Right ventricle myocardium inferior (tissue), 1 donor: ENCODE results near the gene ARID3C. TPM values are rescaled to one million over a fixed set of nuclear protein-coding genes. Genes with fewer than 3 reads are reported as not detected.
A peak's percentile ranks its signal among the peaks of the same experiment; 100 is the strongest.
"Not testable (repeated sequence)": the region's sequence is repeated elsewhere in the genome, so short reads cannot be mapped to it uniquely, and the experiment has no call there.

Experiments used
- ATAC-seq: fragments of 200-7000 bp; cut with Tn5 transposase; one replicate; pipeline ENCODE4 v1.9.1; 2020; ENCODE audit warnings: mild to moderate bottlenecking, moderate library complexity
- DNase-seq: peaks from one replicate; pipeline ENCODE4 v3.0.0; 2021; ENCODE audit errors: missing footprints
- intact Hi-C: fragments of 100-400 bp; cut with DNase I; formaldehyde crosslinking; loops from one replicate; pipeline ENCODE4 v1.11.0; 2022
- total RNA-seq: library from RNA; stranded (reverse); fragmentation: NEBNext Ultra II Directional; extraction: Animal tissue kit (Norgen Biotek cat#: 25700); gene quantifications from one replicate; pipeline ENCODE4 v1.2.1, GENCODE V29; 2021
- donor health status: DM: no; HTN: yes; CAD: no; lungs with severe emphysema.

The ARID3C gene
- total RNA-seq, 1 donor from 2014 or later: not detected

DNA sequence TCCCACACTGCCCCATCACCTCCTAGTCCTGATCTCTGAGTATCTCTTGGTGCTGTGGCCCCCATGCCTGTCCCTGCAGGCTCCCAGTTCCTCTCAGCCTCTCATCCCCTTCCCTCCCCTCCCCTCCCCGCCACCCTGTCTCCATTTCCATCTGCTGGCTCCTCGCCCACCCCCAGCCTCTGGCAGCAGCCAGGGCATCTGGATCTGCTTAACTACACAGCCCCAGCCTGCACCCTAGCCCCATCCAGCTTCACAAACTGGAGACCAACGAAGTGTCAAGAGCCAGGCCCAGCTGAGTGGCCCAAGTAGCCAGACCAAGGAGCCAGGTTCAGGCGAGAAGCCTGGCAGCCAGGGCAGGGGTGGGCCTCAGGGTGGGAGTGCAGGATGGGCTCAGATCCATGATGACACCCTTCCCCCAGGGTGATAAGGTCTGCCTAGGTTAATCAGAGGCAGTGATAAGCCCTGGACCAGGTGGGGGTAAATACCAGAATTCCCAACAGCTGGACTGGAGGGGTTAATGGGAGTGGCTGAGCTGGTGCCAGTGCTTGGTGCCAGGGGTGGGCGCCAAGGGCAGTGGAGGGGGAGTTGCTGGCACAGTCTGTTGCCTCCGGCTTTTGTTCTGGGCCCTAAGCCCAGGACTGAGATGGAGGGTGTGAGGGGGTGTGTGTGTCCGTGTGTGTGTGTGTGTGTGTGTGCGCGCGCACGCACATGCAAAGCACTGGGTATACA, 25.6 kb upstream of the ARID3C start:
- intact Hi-C loops: no loop called here
- ATAC-seq (peak; percentile 65), DNase-seq (peak; percentile 86)

- intact Hi-C loops: no loop called here
- DNase-seq (no peak), ATAC-seq (no peak)
Measured at GRCh38 chr9:34653151-34654072, 24.5 kb upstream of the ARID3C start.

- intact Hi-C loops: no loop called here
- no peak for ATAC-seq
Measured at GRCh38 chr9:34652602-34653000, 23.7 kb upstream of the ARID3C start.

GRCh38 chr9:34651876-34652601, 23.2 kb upstream of the ARID3C start, which contains the start of gene IL11RA:
Gene IL11RA (plus strand): TSS chr9:34652185. CDS start chr9:34655218, 3,033 bp downstream.
- ATAC-seq: peak; percentile 87
- intact Hi-C loops: no loop called here
- peak; percentile 93 for DNase-seq

More at GRCh38 chr9:34652602-34653000, 23.7 kb upstream of the ARID3C start:
- no peak for DNase-seq

DNA sequence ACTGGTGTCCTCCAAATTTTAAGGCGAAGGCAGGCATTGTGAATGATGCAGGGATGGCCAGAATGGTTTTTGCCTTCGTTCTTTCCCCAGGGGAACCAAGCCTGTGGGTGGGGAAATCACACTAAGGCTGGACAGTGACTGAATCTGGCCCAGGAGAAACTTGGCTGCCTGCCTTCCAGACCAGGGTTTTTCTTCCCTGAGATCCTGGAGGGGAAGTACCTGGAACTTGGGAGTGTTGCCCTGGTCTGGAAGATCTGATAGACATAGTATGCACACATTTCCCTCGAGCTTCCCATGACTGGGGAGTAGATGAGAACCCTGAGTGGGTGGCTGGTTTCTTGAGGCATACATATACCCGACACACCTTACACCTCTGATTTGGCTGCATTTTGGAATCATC, 22.5 kb upstream of the ARID3C start:
- DNase-seq: no peak
- ATAC-seq: no peak
- intact Hi-C loops: no loop called here

DNA sequence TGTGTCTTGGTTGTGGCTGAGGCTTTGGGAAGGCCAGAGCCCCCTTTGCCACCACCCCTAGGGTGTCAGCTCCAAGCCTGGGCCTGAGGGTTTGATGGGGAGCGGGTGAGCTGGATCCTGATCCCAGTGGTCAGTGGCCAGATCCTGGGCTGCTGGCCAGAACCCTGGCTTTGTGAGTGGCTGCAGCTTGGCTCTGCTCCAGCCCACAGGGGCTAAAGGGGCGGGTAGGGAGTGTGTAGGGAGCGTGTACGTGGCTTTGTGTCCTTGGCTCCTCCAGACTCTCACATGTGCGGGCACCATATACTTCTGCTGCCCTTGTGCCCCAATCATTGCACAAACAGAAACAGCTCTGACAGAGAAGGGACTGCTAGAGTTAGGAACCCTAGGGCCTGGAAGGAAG, 21.9 kb upstream of the ARID3C start:
- intact Hi-C loops: no loop called here
- DNase-seq (no peak), ATAC-seq (no peak)

DNA sequence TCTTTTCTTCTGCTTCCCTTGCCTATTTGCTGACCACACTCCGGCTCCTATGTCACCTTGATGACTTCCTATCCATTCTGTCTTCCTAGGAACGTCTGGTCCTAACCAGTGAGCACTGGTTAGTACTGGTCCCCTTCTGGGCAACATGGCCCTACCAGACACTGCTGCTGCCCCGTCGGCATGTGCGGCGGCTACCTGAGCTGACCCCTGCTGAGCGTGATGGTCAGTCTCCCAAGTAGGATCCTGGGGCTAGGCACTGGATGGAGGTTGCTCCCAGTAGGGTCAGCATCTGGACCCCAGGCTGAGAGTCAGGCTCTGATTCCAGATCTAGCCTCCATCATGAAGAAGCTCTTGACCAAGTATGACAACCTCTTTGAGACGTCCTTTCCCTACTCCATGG, 19.8 kb upstream of the ARID3C start:
- intact Hi-C loops: no loop called here
- no peak for DNase-seq

GRCh38 chr9:34647651-34648050, 18.8 kb upstream of the ARID3C start:
- no peak for DNase-seq
- ATAC-seq: no peak
- intact Hi-C loops: no loop called here

More for the DNA sequence above, 19.8 kb upstream of the ARID3C start:
- ATAC-seq: no peak

DNA sequence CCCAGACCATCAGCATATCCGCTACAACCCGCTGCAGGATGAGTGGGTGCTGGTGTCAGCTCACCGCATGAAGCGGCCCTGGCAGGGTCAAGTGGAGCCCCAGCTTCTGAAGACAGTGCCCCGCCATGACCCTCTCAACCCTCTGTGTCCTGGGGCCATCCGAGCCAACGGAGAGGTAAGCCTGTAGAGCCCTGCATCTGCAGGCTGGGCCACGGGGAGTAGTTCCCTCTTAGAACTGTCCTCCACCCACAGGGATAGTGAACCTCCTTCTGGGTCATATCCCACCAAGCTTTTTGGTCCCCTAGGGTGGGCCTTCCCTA, 18.2 kb upstream of the ARID3C start:
- ATAC-seq (peak; percentile 2), DNase-seq (no peak)
- intact Hi-C loops: no loop called here

DNA sequence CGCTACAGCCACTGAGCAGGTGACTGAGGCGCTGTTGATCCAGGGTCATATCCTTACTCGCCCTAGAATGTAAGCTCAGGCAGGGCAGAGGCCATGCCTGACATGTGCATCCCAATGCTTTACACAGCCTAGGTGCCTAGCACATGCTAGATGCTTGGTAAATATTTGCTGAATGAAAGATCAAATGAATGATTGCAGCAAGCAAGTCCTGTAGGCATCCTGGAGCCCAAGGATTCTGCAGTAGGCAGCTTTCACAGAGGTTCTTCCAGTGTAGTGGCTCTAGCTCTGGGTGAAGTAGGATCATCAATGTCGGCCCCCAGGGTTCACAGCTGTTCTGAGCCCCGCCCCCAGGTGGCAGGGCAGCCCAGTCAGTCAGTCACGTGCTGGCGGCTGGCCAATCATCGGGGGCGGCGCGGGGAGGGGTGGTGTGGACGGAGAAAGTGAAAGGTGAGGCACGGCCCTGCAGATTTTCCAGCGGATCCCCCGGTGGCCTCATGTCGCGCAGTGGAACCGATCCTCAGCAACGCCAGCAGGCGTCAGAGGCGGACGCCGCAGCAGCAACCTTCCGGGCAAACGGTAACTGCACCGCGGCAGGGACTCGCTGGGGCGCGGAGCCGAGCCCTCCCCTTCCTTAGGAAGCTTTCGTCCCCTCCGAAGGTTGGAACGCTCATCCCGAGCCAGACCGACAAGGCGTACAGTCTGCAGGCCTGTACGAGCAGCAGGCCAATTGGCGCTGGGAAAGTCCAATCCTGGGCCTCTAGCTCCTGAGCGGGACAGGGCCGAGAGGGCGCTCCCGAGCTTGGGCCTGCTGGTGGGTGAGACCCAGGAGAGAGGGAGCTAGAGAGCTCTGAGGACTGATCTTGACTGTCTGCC, 17.6 kb upstream of the ARID3C start, which contains the start of gene GALT:
Gene GALT (plus strand): TSS at position 465 of the 873 bp plus-strand sequence. CDS start 30 bp downstream, at position 495.
- peak; percentile 85 for ATAC-seq
- intact Hi-C loops: no loop called here
- DNase-seq: peak; percentile 99

GRCh38 chr9:34644766-34645314, 16.0 kb upstream of the ARID3C start:
- DNase-seq (no peak), ATAC-seq (no peak)
- intact Hi-C loops: no loop called here

DNA sequence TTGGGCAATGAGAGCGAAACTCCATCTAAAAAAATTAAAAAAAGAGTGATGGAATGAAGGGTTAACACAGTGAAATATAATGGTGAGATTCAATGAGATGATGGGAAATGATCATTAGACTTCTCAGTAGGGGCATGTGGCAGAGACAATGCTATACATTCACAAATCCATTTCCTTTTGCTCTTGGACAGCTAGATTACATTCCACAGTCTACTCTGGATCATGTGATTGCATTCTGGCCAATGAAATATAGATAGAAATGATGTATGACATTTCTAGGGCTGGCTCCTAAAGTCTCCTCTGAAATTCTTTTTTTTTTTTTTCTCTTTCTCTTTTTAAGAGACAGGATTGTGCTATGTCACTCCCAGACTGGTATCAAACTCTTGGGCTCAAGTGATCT, 13.8 kb upstream of the ARID3C start:
- DNase-seq (no peak), ATAC-seq (no peak)
- intact Hi-C loops: no loop called here

DNA sequence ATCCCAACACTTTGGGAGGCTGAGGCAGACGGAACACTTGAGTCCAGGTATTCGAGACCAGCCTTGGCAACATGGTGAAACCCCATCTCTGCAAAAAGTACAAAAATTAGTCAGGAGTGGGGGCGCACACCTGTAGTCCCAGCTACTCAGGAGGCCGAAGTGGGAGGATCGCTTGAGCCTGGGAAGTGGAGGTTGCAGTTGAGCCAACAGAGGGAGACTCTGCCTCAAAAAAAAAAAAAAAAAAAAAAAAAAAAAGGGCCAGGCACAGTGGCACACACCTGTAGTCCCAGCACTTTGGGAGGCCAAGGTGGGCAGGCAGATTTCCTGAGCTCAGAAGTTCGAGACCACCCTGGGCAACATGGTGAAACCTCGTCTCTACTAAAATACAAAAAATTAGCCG, 10.5 kb upstream of the ARID3C start:
- ATAC-seq, intact Hi-C loops: not testable (repeated sequence)
- DNase-seq: peak; percentile 2

DNA sequence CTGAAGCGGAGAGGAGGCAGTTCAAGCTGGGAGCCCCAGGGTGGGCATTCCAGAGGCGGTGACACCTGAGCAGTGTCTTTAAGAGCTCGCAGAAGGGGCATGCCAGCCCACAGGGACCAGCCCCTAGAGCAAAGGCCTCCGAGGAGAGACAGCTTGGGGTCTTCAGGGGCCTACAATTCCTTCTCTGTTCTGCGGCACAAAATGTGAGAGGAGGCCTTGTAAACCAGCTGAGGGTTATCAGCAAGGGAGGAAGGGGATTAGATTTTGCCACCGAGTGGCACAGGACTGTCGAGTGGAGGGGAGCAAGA, 9.2 kb upstream of the ARID3C start:
- intact Hi-C loops: no loop called here
- DNase-seq: no peak
- ATAC-seq: no peak

- intact Hi-C loops: no loop called here
- DNase-seq (peak; percentile 96), ATAC-seq (peak; percentile 97)
Measured at GRCh38 chr9:34637356-34638137, 8.7 kb upstream of the ARID3C start, which contains the start of gene SIGMAR1. Gene SIGMAR1 (minus strand): TSS chr9:34637787. CDS start chr9:34637697, 90 bp downstream.

- intact Hi-C loops: no loop called here
- DNase-seq (peak; percentile 25), ATAC-seq (no peak)
Measured at GRCh38 chr9:34636791-34637355, 8.0 kb upstream of the ARID3C start.

DNA sequence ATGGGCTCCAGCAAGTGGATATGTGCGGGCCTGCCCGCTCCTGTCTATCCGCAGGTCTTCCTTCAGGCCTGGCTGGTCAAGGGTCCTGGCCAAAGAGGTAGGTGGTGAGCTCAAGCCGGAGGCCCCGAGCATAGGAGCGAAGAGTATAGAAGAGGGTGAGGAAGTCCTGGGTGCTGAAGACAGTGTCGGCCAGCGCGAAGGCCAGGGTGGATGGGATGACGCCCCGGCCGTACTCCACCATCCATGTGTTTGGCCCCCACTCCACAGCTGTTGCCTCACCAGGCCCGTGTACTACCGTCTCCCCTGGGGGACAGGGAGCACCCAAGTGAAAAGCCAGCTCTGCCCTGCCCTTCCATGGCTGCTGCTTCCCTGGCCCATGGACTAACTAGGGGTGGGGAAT, 6.7 kb upstream of the ARID3C start:
- intact Hi-C loops: no loop called here
- ATAC-seq (no peak), DNase-seq (peak; percentile 64)
